Ishikawa (cell line): ENCODE measurements around the gene FSTL4.

Experiments used
- CEBPB ChIP-seq: IDR thresholded peaks from 2 replicates; pipeline ENCODE4 v1.6.1; 2012
- CREB1 ChIP-seq: IDR thresholded peaks from 2 replicates; pipeline ENCODE4 v1.6.1; 2012; ENCODE audit warnings: low read depth
- EGR1 ChIP-seq: IDR thresholded peaks from 2 replicates; pipeline ENCODE4 v1.6.1; 2012
- EP300 ChIP-seq: IDR thresholded peaks from 2 replicates; pipeline ENCODE4 v1.6.1; 2012; ENCODE audit warnings: borderline replicate concordance
- FOXM1 ChIP-seq: IDR thresholded peaks from 2 replicates; pipeline ENCODE4 v1.6.1; 2012; ENCODE audit warnings: low read depth, borderline replicate concordance
- MAX ChIP-seq: IDR thresholded peaks from 2 replicates; pipeline ENCODE4 v1.6.1; 2012
- NFIC ChIP-seq: IDR thresholded peaks from 2 replicates; pipeline ENCODE4 v1.6.1; 2012
- RAD21 ChIP-seq: IDR thresholded peaks from 2 replicates; pipeline ENCODE4 v1.6.1; 2012; ENCODE audit warnings: low read depth
- REST ChIP-seq: IDR thresholded peaks from 2 replicates; pipeline ENCODE4 v1.6.1; 2012; ENCODE audit warnings: low read depth, mild to moderate bottlenecking
- TAF1 ChIP-seq: IDR thresholded peaks from 2 replicates; pipeline ENCODE4 v1.6.1; 2012; ENCODE audit warnings: low read depth, mild to moderate bottlenecking
- TCF12 ChIP-seq: IDR thresholded peaks from 2 replicates; pipeline ENCODE4 v1.6.1; 2012; ENCODE audit warnings: low read depth
- TEAD4 ChIP-seq: IDR thresholded peaks from 2 replicates; pipeline ENCODE4 v1.6.1; 2012
- YY1 ChIP-seq: IDR thresholded peaks from 2 replicates; pipeline ENCODE4 v1.6.1; 2012; ENCODE audit warnings: low read depth
- ZBTB7A ChIP-seq: IDR thresholded peaks from 2 replicates; pipeline ENCODE4 v1.6.1; 2012; ENCODE audit warnings: low read depth
- TF ChIP-seq, protein P1 (sequence below): IDR thresholded peaks from 2 replicates; pipeline ENCODE4 v1.6.1; 2012

FSTL4 gene

DNA sequence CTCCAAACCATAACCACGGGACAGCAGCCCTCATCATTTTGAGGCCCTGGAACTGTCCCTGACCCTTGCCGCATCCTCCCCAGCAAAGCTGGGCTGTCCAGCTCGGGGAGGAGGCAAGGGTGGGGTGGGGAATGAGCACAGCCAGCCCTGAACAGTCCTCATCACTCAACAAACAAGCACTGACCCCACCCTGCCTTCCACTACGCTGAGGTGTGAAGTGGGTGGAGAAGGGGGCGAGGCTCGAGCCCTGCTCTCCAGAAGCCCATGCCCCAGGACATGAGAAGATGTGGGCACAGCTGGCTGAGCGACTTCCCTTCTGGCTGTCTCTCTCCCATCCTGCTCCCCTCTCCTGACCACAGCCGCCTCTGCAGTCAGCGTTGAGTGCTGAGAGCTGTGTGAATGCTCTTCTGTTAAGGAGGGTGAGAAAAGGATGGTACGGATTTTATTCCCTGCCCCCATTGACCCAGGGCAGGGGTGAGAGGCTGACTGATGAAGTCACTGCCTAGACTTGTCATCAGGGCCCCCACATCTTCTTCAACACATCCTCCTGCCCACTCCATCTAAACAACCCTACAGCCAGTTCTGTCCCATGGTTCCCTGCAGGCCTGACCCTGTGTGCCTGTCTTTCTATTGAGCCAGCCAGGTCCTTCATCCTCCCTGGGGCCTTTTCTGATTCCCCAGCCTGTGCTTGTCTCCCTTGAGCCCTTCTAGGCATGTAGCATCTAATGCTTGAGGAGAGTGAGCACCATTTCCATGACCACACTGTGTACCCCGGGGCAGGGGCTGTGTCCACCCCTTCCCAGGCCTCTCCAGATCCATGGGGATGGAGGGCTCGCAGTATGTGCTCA lies 276.0 kb downstream of the FSTL4 start:
- TF ChIP-seq TAF1 (no peak), TEAD4 (no peak), ZBTB7A (no peak), FOXM1 (no peak), REST (no peak), CEBPB (no peak), MAX (no peak), NFIC (no peak), EGR1 (no peak), YY1 (no peak), CREB1 (no peak), EP300 (no peak), TCF12 (no peak), RAD21 (no peak)
- TF ChIP-seq, protein P1, sequence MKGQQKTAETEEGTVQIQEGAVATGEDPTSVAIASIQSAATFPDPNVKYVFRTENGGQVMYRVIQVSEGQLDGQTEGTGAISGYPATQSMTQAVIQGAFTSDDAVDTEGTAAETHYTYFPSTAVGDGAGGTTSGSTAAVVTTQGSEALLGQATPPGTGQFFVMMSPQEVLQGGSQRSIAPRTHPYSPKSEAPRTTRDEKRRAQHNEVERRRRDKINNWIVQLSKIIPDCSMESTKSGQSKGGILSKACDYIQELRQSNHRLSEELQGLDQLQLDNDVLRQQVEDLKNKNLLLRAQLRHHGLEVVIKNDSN: no peak

- TF ChIP-seq REST (no peak), RAD21 (no peak), TAF1 (no peak)
These were observed 277.3 kb downstream of the FSTL4 start for GRCh38 chr5:133334796-133335639.

DNA sequence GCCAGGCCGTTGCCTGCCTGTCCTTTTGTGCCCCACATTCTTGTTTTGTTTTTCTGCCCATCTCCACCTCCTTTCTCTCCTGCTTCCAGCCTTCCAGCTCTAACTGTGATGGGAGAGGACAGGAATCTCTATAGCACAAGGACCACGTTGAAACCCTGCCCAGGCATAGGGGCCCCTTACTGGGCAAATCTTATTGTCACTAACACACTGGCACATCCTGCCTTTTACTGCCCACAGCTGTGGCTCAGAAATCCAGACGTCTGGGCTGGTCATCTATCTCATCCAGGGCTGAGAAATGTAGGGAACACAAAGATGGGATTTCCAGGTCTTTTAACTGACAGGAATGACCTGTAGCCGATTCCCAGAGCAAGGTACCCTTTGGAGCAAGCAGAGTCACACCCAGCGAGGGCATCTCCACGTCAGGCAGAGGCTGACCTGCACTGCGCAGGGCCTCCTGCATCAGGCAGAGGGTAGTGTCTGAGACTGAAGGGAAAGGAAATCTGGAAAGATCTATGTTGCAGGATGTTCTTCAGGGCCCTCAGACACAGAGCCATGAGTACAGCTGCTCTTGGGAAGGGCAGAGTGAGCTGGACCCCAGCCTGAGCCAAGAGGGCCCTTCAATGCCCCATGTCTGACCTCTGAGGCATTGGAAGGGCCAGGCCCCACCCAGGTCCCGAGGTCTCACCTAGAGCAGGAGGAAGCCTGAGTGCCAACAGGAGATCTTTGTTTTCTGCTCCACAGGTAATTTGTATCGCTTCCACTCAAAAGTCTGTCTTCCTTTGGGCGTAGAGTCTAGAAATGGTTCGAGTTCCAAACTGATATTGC lies 278.8 kb downstream of the FSTL4 start:
- TF ChIP-seq CREB1 (no peak), NFIC (no peak), CEBPB (no peak), RAD21 (no peak), TAF1 (no peak), YY1 (no peak), TEAD4 (no peak), TCF12 (no peak), MAX (no peak), EGR1 (no peak), ZBTB7A (no peak), FOXM1 (no peak), EP300 (no peak), REST (no peak)
- TF ChIP-seq, protein P1: no peak
